Stimulated activated CD4-positive, alpha-beta T cell treated with anti-CD3 and anti-CD28 coated beads, Interleukin-1b, Interleukin-23, amount 100 ng/mL, for 24 hours (primary cell): ENCODE measurements around the gene REM1.

Source experiments
- DNase-seq, 4 experiments: peaks; one replicate each; pipeline ENCODE4 v3.0.0-alpha.2; 2020; ENCODE audit warnings: low read depth in 4 of 4, low spot score in 1 of 4

Gene REM1

DNA sequence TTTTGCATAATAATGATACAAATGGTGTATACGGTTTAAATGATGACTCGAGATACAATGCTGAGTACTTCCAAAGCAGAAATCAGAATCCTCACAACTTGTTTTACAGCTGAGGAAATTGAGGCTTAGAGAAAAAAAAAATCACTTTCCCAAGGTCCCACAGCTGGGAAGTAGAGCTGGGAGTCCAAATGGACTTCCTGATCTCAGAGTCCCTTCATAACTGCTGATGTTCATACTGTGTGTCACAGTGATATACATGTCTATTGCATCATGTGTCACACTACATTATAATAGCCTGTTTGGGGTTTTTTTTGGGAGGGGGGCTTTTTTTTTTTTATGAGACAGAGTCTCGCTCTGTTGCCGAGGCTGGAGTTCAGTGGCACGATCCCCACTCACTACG lies 47.6 kb downstream of the REM1 start:
- DNase-seq, result no peak

DNA sequence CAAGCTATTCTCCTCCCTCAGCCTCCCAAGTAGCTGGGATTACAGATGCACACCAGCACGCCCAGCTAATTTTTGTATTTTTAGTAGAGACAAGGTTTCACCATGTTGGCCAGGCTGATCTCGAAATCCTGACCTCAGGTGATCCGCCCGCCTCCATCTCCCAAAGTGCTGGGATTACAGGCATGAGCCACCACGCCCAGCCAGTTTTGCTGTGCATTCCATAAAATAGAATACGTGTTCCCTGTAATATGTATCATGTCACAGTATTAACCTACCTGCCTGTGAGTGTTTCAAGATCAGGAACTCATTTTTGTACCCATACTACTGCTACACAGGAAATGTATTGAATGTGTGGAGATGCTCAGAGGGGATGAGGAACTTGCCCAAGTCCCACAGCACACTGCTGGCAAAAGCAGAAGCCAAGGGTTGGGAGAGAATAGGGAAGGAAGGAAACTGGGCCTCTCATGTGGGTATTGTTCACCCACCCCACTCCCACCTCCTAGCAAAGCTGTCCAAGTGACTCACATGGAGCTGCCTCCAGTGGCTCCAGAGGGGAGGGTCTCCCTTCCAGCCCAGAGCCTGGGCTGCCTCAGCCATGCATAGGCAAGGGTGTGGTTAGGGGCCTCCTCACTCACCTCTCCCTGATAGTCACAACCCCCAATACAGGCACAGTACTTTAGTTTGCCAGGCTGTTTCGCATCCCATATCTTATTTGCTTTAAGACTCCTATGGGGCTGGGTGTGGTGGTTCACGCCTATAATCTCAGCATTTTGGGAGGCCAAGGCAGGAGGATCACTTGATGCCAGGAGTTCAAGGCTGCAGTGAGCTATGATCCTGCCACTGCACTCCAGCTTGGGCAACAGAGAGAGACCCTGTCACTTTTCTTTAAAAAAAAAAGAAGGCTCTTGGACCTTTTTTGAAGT lies 48.5 kb downstream of the REM1 start:
- DNase-seq, result no peak

DNA sequence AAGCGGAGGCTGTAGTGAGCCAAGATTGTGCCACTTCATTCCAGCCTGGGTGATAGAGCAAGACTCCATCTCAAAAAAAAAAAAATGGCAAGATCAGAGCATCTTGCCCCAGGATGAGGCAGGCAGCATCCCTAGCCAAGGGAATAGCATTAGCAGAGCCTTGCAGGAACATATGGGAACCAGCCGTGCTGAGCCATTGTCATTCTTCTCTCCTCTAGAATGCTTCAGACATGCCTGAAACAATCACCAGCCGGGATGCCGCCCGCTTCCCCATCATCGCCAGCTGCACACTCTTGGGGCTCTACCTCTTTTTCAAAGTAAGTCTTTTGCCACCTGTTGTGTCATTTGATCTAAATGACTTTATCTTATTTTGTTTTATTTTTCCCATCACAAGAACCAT lies 52.2 kb downstream of the REM1 start:
- DNase-seq, result no peak
